ENCODE measurements around the gene CYP4F8. TPM values are rescaled to one million over a fixed set of nuclear protein-coding genes. Genes with fewer than 3 reads are reported as not detected.

The CYP4F8 gene
- total RNA-seq, 1 donor from 2014 or later = not detected

DNA sequence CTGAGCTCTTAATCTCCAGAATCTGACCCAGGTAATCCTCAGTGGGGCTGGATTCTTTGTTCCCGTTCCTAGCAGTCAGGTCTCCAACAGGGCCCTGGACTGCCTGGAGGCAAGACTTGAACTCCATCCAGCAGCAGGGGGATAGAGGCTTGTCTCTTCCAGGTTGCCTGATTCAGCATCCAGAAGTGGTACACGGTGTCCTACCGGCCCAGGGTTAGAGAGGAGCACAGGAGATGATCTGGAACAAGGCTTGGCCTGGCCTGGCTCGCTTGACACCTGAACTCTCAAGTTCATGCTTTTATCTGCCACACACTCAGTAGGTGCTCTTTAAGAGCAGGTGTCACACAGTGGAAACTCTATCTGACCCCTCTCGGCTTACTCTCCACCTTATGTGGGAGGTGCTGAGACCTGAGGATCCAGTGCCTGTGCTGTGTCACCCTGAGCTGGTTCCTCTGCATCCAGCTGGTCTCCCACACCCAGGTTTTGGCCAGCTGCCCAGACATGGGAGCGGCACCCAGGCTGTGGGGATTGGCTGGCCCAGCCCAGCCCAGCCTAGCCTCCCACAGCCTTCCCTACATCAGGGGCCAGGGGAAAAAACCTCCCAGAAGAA, 25.4 kb downstream of the CYP4F8 start, which contains the start of gene CYP4F3:
TSS of gene CYP4F3 (plus strand) at position 604 of the 610 bp plus-strand sequence. CDS start 519 bp downstream, outside the sequence.
- Histone ChIP-seq H3K27me3 (no peaks in the 10 kb centered on the region), H3K4me3 (no peak within 1 kb of the TSS), H3K9me3 (ENCODE audit: low read depth) (peaks cover 5% of the 10 kb centered on the region), H4K20me1 (ENCODE audit: low read depth) (no peaks in the 10 kb centered on the region), H2AFZ (replicated peaks) (no peak within 1 kb of the TSS), H3K36me3 (no peaks in the 10 kb centered on the region), H3K4me1 (no peaks in the 10 kb centered on the region), H3K27ac (no peak within 1 kb of the TSS), H3K79me2 (ENCODE audit: low read depth) (no peaks in the 10 kb centered on the region), H3K9ac (no peak within 1 kb of the TSS), H3K4me2 (no peak within 1 kb of the TSS), H3F3A (ENCODE audit: low read depth) (no peaks in the 10 kb centered on the region)
- H3K4me1 Mint-ChIP-seq = no peaks in the 10 kb centered on the region
- TF ChIP-seq, protein P1, sequence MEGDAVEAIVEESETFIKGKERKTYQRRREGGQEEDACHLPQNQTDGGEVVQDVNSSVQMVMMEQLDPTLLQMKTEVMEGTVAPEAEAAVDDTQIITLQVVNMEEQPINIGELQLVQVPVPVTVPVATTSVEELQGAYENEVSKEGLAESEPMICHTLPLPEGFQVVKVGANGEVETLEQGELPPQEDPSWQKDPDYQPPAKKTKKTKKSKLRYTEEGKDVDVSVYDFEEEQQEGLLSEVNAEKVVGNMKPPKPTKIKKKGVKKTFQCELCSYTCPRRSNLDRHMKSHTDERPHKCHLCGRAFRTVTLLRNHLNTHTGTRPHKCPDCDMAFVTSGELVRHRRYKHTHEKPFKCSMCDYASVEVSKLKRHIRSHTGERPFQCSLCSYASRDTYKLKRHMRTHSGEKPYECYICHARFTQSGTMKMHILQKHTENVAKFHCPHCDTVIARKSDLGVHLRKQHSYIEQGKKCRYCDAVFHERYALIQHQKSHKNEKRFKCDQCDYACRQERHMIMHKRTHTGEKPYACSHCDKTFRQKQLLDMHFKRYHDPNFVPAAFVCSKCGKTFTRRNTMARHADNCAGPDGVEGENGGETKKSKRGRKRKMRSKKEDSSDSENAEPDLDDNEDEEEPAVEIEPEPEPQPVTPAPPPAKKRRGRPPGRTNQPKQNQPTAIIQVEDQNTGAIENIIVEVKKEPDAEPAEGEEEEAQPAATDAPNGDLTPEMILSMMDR (IDR thresholded peaks at IDR 0.05) = no peak
- TF ChIP-seq EZH2 (IDR thresholded peaks at IDR 0.05) = no peak
- TF ChIP-seq EZH2phosphoT487 (IDR thresholded peaks at IDR 0.05) = no peak
- no peak within 1 kb of the TSS for H3K27ac Mint-ChIP-seq
- peaks cover 15% of the 10 kb centered on the region for H3K9me3 Mint-ChIP-seq
- H3K36me3 Mint-ChIP-seq = no peaks in the 10 kb centered on the region
- H3K4me3 Mint-ChIP-seq = no peak within 1 kb of the TSS
- peaks cover 2% of the 10 kb centered on the region for H3K27me3 Mint-ChIP-seq (ENCODE audit: insufficient read depth, low read depth)
- no peak for DNase-seq (ENCODE audit: low spot score)

DNA sequence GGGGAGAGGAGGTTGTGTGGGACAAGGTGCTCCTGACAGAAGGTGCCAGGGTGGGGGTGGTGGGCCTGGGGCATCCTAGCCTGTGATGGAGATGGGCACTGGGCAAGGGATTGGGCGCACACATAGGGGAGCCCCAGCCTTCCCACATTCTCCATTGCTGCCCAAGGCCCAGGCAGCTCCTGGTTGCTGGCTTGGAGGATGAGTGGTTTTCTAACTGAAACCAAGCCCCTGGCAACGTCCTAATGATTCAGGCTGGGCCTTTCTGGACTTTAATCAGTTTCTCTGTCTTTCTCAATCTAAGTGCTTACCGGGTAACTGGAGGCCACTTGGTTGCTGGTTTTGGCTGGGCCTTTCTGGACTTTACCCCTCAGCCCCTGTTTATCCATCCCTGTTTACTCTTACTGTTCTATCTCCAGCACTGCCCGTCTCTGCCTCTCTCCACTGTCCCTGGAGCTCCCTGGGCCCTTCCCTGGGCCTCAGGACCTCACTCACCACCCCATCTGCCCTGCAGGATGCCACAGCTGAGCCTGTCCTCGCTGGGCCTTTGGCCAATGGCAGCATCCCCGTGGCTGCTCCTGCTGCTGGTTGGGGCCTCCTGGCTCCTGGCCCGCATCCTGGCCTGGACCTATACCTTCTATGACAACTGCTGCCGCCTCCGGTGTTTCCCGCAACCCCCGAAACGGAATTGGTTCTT, 26.0 kb downstream of the CYP4F8 start:
- H3K4me3 ChIP-seq = no peak overlapping the region
- no peak overlapping the region for H2AFZ ChIP-seq (replicated peaks)
- H3K36me3 ChIP-seq = no peaks in the 10 kb centered on the region
- Mint-ChIP-seq H3K4me3 (no peak overlapping the region), H3K9me3 (peaks cover 19% of the 10 kb centered on the region), H3K27ac (no peak overlapping the region), H3K36me3 (no peaks in the 10 kb centered on the region), H3K4me1 (no peaks in the 10 kb centered on the region), H3K27me3 (ENCODE audit: insufficient read depth, low read depth) (peaks cover 2% of the 10 kb centered on the region)
- H3K27ac ChIP-seq = no peak overlapping the region
- no peaks in the 10 kb centered on the region for H3F3A ChIP-seq (ENCODE audit: low read depth)
- H3K9ac ChIP-seq = no peak overlapping the region
- no peaks in the 10 kb centered on the region for H3K4me1 ChIP-seq
- H4K20me1 ChIP-seq (ENCODE audit: low read depth) = no peaks in the 10 kb centered on the region
- TF ChIP-seq, protein P1 (IDR thresholded peaks at IDR 0.05) = no peak
- no peak for TF ChIP-seq EZH2 (IDR thresholded peaks at IDR 0.05)
- TF ChIP-seq EZH2phosphoT487 (IDR thresholded peaks at IDR 0.05) = no peak
- H3K4me2 ChIP-seq = no peak overlapping the region
- DNase-seq (ENCODE audit: low spot score) = no peak
- no peaks in the 10 kb centered on the region for H3K27me3 ChIP-seq
- peaks cover 5% of the 10 kb centered on the region for H3K9me3 ChIP-seq (ENCODE audit: low read depth)
- no peaks in the 10 kb centered on the region for H3K79me2 ChIP-seq (ENCODE audit: low read depth)

DNA sequence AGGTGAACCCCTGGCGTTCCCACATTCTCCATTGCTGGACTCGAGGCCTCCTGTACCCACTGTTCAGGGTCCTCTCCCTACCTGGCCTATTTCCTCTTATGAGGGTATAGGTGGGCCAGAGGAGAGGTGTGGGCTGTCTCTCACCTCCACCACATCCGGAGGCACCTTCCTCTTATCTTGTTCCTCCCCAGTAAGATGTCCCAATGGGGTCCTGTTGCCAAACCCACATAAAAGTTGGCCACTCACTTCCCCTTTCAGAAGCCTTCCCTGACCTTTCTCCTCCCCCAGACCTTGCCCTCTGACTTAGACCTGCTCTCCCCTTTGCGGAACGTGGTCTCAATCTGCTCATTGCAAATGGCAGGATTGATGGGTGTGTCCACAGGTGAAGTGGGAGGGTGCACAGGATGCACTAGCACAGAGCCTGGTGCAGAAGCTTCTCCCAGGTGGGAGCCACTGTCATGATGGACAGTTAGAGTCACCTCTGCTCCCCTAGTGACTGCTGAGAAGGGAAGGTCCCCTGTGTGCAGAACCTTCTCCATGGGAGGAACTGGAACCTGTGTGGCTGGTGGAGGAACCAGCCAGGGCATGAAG, 27.0 kb downstream of the CYP4F8 start:
- Mint-ChIP-seq H3K27ac (no peak overlapping the region), H3K36me3 (no peaks in the 10 kb centered on the region), H3K27me3 (ENCODE audit: insufficient read depth, low read depth) (peaks cover 2% of the 10 kb centered on the region), H3K4me1 (no peaks in the 10 kb centered on the region), H3K9me3 (peaks cover 24% of the 10 kb centered on the region), H3K4me3 (no peak overlapping the region)
- H3F3A ChIP-seq (ENCODE audit: low read depth) = no peaks in the 10 kb centered on the region
- no peaks in the 10 kb centered on the region for H3K79me2 ChIP-seq (ENCODE audit: low read depth)
- TF ChIP-seq EZH2 (IDR thresholded peaks at IDR 0.05) (no peak), EZH2phosphoT487 (IDR thresholded peaks at IDR 0.05) (no peak)
- TF ChIP-seq, protein P1 (IDR thresholded peaks at IDR 0.05) = no peak
- H3K9me3 ChIP-seq (ENCODE audit: low read depth) = peaks cover 5% of the 10 kb centered on the region
- H3K9ac ChIP-seq = no peak overlapping the region
- H3K27ac ChIP-seq = no peak overlapping the region
- no peaks in the 10 kb centered on the region for H3K27me3 ChIP-seq
- DNase-seq (ENCODE audit: low spot score) = no peak
- no peaks in the 10 kb centered on the region for H3K36me3 ChIP-seq
- H2AFZ ChIP-seq (replicated peaks) = no peak overlapping the region
- no peak overlapping the region for H3K4me2 ChIP-seq
- H4K20me1 ChIP-seq (ENCODE audit: low read depth) = no peaks in the 10 kb centered on the region
- H3K4me3 ChIP-seq = no peak overlapping the region
- H3K4me1 ChIP-seq = no peaks in the 10 kb centered on the region

All from neural progenitor cell (in vitro differentiated cells).